HG03060 (cell line): ENCODE results near the gene FOXQ1.

Source experiments
- ATAC-seq: cut with Tn5 transposase; IDR thresholded peaks from one replicate; pipeline ENCODE4 v1.9.1; 2021; ENCODE audit warnings: low read depth, moderate number of reproducible peaks; ENCODE audit not compliant: unreplicated experiment

The FOXQ1 gene

DNA sequence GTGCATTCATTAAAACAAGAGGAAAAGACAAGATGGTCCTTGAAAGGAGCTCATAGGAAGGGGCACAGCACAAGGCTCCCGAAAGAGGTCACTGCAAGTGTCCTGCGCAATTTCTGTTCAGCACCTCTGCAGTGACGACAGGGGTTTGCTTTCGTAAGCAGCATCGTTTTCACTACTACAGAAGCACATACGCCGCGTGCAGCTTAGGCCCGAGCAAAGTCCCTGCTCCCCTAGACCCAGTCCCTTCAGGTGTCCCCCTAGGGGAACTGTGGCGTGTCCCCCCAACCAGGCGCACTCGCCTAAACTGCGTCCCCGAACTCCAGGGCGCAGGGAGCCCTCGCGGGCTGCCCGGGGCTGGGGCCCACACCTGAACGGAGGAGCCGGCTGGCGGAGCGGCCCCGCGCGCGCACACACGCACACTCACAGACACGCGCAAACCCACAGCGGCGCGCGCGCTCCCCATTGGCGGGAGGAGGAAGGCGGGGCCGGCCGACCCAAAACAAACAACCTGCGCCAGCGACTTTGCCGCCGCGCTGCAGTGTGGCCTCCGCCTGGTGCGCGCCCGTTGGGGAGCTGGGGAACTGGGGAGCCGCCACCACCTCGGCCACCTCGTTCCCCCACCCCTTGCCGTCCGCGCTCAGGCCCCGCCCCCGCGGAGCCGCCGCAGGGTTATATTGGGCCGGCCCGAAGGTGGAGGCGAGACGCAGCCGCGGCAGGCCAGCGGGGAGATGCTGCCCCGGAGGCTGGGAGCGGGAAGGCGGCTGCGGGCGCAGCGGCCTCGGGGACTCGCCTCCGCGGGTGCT lies at the start of gene FOXQ1:
Gene FOXQ1 (plus strand): TSS at position 699 of the 803 bp plus-strand sequence. CDS start 607 bp downstream, outside the sequence.
- no peak for ATAC-seq

GRCh38 chr6:1262704-1263038 lies 49.2 kb upstream of the FOXQ1 start:
- ATAC-seq, result no peak

GRCh38 chr6:1263039-1263849 lies 48.7 kb upstream of the FOXQ1 start:
- no peak for ATAC-seq

GRCh38 chr6:1263850-1264377 lies 48.0 kb upstream of the FOXQ1 start:
- no peak for ATAC-seq

GRCh38 chr6:1264619-1265445 lies 47.1 kb upstream of the FOXQ1 start:
- no peak for ATAC-seq

DNA sequence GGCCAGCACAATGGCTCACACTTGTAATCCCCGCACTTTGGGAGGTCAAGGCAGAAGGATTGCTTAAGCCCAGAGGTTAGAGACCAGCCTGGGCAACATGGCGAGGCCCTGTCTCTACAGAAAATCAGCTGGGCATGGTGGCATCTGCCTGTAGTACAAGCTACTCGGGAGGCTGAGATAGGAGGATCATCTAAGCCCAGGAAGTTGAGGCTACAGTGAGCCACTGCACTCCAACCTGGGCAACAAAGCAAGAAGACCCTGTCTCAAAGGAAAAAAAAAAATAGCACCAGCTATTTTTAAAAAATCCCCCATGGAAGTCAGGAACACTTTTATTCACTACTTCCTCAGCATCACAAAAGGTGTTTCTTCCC lies 45.2 kb upstream of the FOXQ1 start:
- ATAC-seq, result no peak

DNA sequence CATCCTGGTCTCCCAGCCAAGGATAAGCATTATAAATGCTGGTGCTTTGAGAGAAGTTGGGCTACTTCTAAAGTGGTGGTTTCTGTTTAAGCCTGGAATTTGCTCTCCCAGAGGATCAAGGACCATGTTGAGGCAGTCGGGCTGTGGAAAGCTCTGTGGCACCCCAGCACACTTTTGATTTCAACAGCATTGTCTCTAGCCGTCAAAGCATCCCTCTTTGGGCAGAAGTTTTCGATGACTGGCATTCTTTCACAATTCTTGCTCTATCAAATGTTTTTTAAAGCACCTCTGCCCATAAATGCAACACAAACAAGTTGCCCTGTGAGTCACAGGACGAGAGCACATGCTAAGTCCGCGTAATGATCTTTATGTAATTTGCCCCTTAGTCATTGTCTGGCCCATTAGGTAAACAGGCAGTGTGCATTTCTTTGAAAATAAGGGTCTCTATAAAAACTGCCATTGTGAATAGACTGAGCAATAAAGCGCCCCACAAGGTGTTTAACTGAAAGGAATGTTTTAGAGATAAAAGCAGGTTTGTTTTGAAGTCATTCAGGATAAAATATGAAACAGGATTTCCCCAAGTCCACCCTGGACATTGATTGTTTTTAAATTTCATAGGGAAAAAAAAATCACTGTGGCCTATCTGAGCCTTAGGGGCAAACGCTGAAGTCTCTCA lies 44.7 kb upstream of the FOXQ1 start:
- ATAC-seq, result no peak

- ATAC-seq, result no peak
Observed at GRCh38 chr6:1267790-1268762, 43.8 kb upstream of the FOXQ1 start.

DNA sequence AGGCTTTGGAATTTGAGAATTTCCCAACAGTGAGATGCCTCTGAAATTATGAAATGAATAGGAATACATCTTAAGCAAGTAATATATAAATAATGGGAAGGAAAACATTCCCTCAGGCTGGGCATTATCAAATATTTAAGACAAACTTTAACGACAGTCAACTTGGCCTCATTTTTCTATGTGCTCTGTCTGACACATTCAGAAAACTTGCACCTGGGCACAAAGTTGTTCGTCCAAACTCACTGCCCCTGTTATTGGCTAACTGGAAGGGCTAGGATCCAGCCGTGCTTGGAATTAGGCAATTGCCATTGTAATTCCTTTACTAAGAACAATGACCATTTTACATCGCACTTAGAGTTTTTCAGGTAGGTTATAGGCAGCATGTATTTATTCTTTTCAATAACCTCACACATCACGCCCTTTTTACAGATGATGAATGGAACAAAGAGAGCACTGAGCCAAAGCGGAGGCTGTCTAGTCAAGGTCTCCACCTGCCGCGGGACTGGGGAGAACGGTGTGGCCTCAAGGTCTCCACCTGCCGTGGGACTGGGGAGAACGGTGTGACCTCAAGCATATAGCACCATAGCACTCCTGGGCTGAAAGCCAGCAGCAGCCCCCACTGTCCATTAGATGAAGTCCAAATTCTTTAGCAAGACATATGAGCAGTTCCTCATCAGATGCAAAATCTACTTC lies 40.7 kb upstream of the FOXQ1 start:
- ATAC-seq, result no peak

DNA sequence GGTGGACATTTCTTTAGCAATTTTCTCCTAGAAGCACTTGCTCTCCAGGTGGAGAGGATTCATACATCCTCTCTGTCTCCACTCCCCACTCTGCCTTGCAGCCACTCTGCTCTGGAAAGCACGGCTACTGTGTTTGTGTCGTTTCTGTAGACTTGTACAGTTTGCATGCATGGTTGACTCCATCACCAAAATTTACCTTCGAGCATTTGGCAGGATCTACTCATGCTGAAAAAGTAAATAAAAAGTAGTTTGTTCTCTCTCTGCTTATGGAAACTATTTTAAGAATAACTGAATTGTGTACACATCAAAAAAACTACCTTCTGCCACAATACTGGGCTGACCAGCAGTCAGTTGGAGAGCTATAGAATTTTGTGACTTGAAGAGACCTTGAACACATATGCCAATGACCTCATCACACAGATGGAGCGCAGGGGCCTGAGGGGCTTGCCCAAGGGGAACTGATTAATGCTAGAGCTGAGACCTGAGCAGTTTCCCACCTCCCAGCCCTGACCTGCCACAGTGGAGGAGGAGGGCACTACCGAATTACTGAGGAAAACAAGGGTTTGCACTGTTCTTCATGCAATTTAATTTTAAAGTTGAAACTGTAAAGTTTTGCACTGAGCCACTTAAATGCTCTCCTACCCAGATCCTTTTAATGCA lies 33.7 kb upstream of the FOXQ1 start:
- no peak for ATAC-seq

DNA sequence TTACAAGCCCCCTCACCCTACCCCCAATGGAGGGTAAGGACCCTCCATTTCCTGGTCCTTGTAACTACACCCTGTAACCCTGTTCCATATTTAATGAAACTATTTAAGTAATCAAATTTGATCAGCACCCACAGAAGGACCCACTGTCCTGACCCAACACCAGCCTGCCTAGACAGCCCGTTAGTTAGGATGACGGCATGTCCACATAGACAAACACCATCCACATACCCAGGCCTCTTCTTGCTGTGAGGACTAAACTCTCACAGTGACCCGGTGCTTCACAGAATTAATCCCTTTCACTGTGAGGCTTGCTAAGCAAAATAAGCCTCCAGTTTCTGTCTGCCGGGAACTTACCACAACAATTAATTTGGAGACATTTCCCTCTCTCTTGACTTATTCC lies 32.8 kb upstream of the FOXQ1 start:
- ATAC-seq, result no peak

GRCh38 chr6:1280666-1281300 lies 31.1 kb upstream of the FOXQ1 start:
- no peak for ATAC-seq

DNA sequence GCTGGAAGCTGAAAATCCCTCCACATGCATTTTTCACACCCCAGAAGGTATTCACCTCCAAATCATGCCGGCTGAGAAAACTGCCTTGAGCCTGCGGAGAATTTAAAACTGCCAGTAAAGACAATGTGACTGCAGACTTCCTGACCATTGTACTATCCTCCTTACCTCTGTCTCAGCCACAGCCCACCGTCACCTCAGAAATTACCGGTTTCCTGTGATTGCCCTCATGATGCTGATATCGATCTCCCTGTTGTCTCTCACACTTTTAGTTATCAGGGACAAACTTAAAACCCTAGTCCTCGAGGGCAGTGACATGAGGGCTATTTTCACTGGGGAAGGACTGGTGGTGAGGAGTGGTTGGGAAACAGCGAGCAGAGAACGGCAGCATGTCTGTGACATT lies 30.2 kb upstream of the FOXQ1 start:
- ATAC-seq, result no peak

DNA sequence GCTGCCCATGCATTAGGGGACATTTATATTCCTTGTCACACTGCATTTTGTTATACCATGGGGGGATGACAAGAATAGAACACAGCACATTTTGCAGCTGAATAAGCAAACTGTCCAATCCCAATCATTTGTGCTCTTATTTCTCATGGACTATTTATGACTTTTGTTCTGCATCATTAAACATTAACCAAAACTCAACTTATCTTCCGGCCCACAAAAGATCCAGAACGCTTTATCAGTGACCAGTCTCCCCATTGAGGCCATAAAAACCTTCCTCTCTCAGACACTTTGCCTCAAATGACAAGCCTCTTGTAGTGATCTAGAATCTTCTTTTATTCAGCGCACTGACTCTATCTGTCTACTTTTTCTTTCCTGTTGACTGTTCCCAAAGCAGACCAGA lies 28.4 kb upstream of the FOXQ1 start:
- ATAC-seq, result no peak

DNA sequence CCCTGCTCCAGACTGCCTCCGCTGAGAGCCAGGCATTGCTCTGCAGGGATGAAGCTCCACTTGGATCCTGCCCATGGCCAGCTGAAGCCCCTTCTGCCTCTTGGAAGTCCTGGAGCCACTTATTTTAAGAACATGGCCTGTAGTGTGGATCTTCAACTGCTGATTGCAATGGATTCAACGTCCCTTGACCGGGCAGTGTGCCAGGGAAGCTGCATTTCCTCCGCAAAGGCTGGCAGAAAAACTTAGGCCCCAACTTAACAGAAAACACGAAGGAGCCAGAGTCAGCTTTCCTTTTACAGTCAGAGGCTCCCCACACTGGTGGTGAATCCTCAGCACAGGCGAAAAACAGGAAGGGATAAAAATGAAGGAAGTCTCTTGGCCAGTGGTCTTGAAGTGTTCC lies 26.3 kb upstream of the FOXQ1 start:
- ATAC-seq, result no peak

- ATAC-seq, result no peak
Observed at GRCh38 chr6:1285956-1286355, 25.9 kb upstream of the FOXQ1 start.

DNA sequence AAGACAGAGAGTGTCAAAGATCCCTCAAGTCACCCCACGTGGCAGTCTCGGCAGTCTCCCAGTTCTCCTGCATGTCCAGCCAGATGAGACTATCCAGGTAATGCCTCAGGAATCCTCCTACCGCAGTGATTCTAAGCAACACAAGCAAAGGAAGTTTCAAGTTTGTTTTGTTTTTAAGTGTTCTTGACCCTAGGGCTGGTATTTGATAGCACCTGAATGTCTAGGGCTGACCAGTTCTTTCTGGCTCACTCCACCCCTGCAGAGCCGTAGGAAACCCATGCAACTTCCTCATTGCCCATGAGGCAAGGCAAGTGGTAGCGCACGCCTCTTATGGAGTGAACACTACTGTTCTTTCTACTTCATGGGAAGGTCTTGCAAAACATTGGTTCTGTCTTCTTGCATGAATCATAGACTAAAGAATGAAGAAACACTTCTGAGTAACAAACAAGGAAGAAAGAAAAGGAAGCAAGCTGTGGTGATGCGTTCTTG lies 24.8 kb upstream of the FOXQ1 start:
- no peak for ATAC-seq
